ENCODE results near the gene CDK1.

- TF ChIP-seq CTCF (IDR thresholded peaks at IDR 0.05) (no peak), POLR2AphosphoS5 (IDR thresholded peaks at IDR 0.05) (no peak)
Measured at GRCh38 chr10:60820093-60820754, 41.9 kb downstream of the CDK1 start.

Measured in upper lobe of left lung (tissue), 4 donors.